K562 (cell line): ENCODE measurements around the gene PLEKHM1. TPM values are rescaled to one million over a fixed set of nuclear protein-coding genes. Genes with fewer than 3 reads are reported as not detected.

Experiments
- ATAC-seq: fragments of 200-7000 bp; cut with Tn5 transposase; 3 replicates; pipeline ENCODE4 v1.9.1; 2020; ENCODE audit warnings: moderate library complexity
- BruUV-seq: library from RNA; stranded (reverse); fragments of 400-500 nt; replicated peaks from 2 replicates; lab custom pipeline; 2021; lab: Mats Ljungman, UMichigan
- CTCF ChIA-PET: fragments of 300-600 bp; formaldehyde crosslinking; extraction: SDS; loops from one replicate; lab custom pipeline; 2021; ENCODE audit warnings: low intra/inter-chr PET ratio; lab: Yijun Ruan, JAX
- POLR2A ChIA-PET: fragments of 300-600, 350-650 bp; sonication (Branson Sonifier 250); formaldehyde crosslinking; extraction: SDS; loops from one replicate; lab custom pipeline; 2021; ENCODE audit warnings: antibody characterized with exemption, inconsistent platforms; lab: Yijun Ruan, JAX
- DNase-seq, 4 experiments: peaks; one replicate each; pipeline versions ENCODE4 v3.0.0 to v3.0.0-alpha.2; 2011 to 2018; ENCODE audit warnings: low spot score in 3 of 4, mixed read lengths in 3 of 4; ENCODE audit errors: extremely low read depth in 1 of 4
- FAIRE-seq: peaks from 2 replicates; lab custom pipeline; 2011; peaks lifted over from hg19 to GRCh38; lab: Jason Lieb, UNC
- H2AFZ ChIP-seq: 2 replicates; pipeline ENCODE4 v1.6.0; 2011; ENCODE audit warnings: low read depth, low read length, control low read depth, inconsistent platforms
- H3K27ac ChIP-seq: fragments of 200-600 bp; 3 replicates; pipeline ENCODE4 v1.8.0; 2011; ENCODE audit warnings: low read depth, mild to moderate bottlenecking, control low read depth, inconsistent platforms, low read length, moderate library complexity, mixed read lengths; ENCODE audit errors: extremely low read depth
- H3K27me3 ChIP-seq, 2 experiments: fragments of 300-600 bp in 1 of 2; 2 replicates in 1 of 2; 3 replicates in 1 of 2; pipeline versions ENCODE4 v1.6.0 to v1.8.0; 2011; ENCODE audit warnings: inconsistent platforms in 2 of 2, low read length in 2 of 2, mild to moderate bottlenecking in 1 of 2, mixed read lengths in 1 of 2, moderate library complexity in 1 of 2; ENCODE audit not compliant: control insufficient read depth in 2 of 2, insufficient read depth in 2 of 2
- H3K36me3 ChIP-seq: fragments of 300-600 bp; 3 replicates; pipeline ENCODE4 v1.8.0; 2011; ENCODE audit warnings: mild to moderate bottlenecking, low read length, inconsistent platforms; ENCODE audit not compliant: control insufficient read depth, insufficient read depth
- H3K4me1 ChIP-seq, 2 experiments: fragments of 200-600 bp in 1 of 2; replicated peaks in 1 of 2; 2 replicates in 1 of 2; 3 replicates in 1 of 2; pipeline versions ENCODE4 v1.5.1 to v1.8.0; 2011; ENCODE audit warnings: inconsistent platforms in 2 of 2, low read length in 2 of 2, mild to moderate bottlenecking in 1 of 2, mixed read lengths in 1 of 2, moderate library complexity in 1 of 2; ENCODE audit not compliant: control insufficient read depth in 2 of 2, insufficient read depth in 2 of 2
- H3K4me2 ChIP-seq: 2 replicates; pipeline ENCODE4 v1.6.1; 2011; ENCODE audit warnings: low read length, control low read depth, inconsistent platforms, mixed read lengths; ENCODE audit not compliant: insufficient read depth
- H3K4me3 ChIP-seq: fragments of 200-600 bp; sonication (generic), shearing (Covaris generic); 2 replicates; pipeline ENCODE4 v1.5.1; 2016; ENCODE audit warnings: control low read depth, inconsistent platforms
- H3K79me2 ChIP-seq: fragments of 200-600 bp; 3 replicates; pipeline ENCODE4 v1.8.0; 2011; ENCODE audit warnings: low read length, inconsistent platforms; ENCODE audit not compliant: control insufficient read depth, insufficient read depth
- H3K9ac ChIP-seq, 2 experiments: 2 replicates each; pipeline versions ENCODE4 v1.6.0 to v1.6.1; 2011; ENCODE audit warnings: low read depth in 2 of 2, low read length in 2 of 2, control low read depth in 1 of 2, inconsistent platforms in 1 of 2, mild to moderate bottlenecking in 1 of 2, mixed read lengths in 1 of 2; ENCODE audit not compliant: insufficient read depth in 1 of 2
- H3K9me1 ChIP-seq: one replicate; pipeline ENCODE4 v1.6.0; 2011; ENCODE audit warnings: inconsistent platforms, mild to moderate bottlenecking, low read length, moderate library complexity; ENCODE audit not compliant: control insufficient read depth, insufficient read depth
- H3K9me3 ChIP-seq: replicated peaks from 2 replicates; pipeline ENCODE4 v1.5.1; 2011; ENCODE audit warnings: low read depth, low read length, inconsistent platforms; ENCODE audit not compliant: control insufficient read depth, insufficient read depth
- H4K20me1 ChIP-seq: replicated peaks from 2 replicates; pipeline ENCODE4 v1.6.1; 2011; ENCODE audit warnings: low read length, inconsistent platforms, mixed read lengths; ENCODE audit not compliant: control insufficient read depth, insufficient read depth
- CBX1 ChIP-seq: sonication (generic); IDR thresholded peaks from 2 replicates; pipeline ENCODE4 v1.6.1; 2016; ENCODE audit warnings: antibody characterized with exemption, low read depth, mild to moderate bottlenecking
- RBM39 ChIP-seq: fragments of 200-400 bp; formaldehyde crosslinking; optimal IDR thresholded peaks from 2 replicates; pipeline ENCODE3; 2018; ENCODE audit warnings: low read depth, low read length
- RFX5 ChIP-seq: IDR thresholded peaks from 2 replicates; pipeline ENCODE4 v1.6.1; 2011; ENCODE audit warnings: low read depth, mild to moderate bottlenecking, improper control_type of control experiment, low read length
- SIN3A ChIP-seq, 2 experiments: fragments of 150-350 bp in 1 of 2; IDR thresholded peaks; 2 replicates each; pipeline ENCODE4 v1.6.1; 2011 to 2016; ENCODE audit warnings: borderline replicate concordance in 2 of 2, low read depth in 2 of 2, low read length in 2 of 2, mild to moderate bottlenecking in 2 of 2, moderate library complexity in 2 of 2; ENCODE audit not compliant: control insufficient read depth in 1 of 2
- WGBS: fragments of 100-300 bp; shearing (Covaris generic); methylation state at CpG from one replicate; pipeline ENCODE4 v1.1.6; 2016; ENCODE audit warnings: low coverage, mixed read lengths; ENCODE audit not compliant: insufficient coverage; ENCODE audit errors: missing lambda C conversion rate; 5-methylcytosine and 5-hydroxymethylcytosine counted together
- in situ Hi-C: fragments of 300-500 bp; cut with MboI; formaldehyde crosslinking; loops from 4 replicates; pipeline ENCODE4 v1.15.0; 2018; ENCODE audit warnings: inconsistent platforms, mixed read lengths
- intact Hi-C: fragments of 100-400 bp; cut with micrococcal nuclease; formaldehyde crosslinking; loops from 2 replicates; pipeline ENCODE4 v1.14.2; 2022
- polyA plus RNA-seq, 8 experiments: library from polyadenylated mRNA; depleted of rRNA in 4 of 8; stranded (reverse) in 5 of 8; unstranded in 3 of 8; fragments of >200 nt; fragmentation: Nextera tagmentation in 2 of 8; fragmentation: Illumina TruSeq in 1 of 8; extraction: Ambion mirVana in 2 of 8; extraction: Trizol in 1 of 8; gene quantifications; 2 replicates each; pipeline versions ENCODE4 v1.2.1 to v1.2.3, GENCODE V29; 2011 to 2014; ENCODE audit warnings: inconsistent platforms in 1 of 8, missing spikeins in 1 of 8
- total RNA-seq, 7 experiments: library from RNA; depleted of rRNA in 6 of 7; stranded (reverse); fragments of >200 nt in 6 of 7; fragmentation: Illumina TruSeq in 2 of 7; extraction: Trizol in 2 of 7; gene quantifications; 2 replicates each; pipeline versions ENCODE4 v1.2.1 to v1.2.3, GENCODE V29; 2011 to 2021; ENCODE audit warnings: low replicate concordance in 1 of 7
- TF ChIP-seq, protein P1 (sequence below), 2 experiments: fragments of 200-800 bp in 1 of 2; sonication (Bioruptor generic) in 1 of 2; sonication (generic) in 1 of 2; formaldehyde crosslinking in 1 of 2; IDR thresholded peaks in 1 of 2; conservative IDR thresholded peaks in 1 of 2; 2 replicates each; pipeline versions ENCODE4 v1.5.0 to v1.6.1; 2016 to 2020; ENCODE audit warnings: missing compliant biosample characterization in 1 of 2, missing genetic modification characterization in 1 of 2, missing genetic modification reagents in 1 of 2

Gene PLEKHM1
- total and polyA plus RNA-seq, 9 of the 15 experiments (the other 6 are each of a cell fraction or from before 2014, with no cell fraction given): 0.13 to 23.3 (median 5.7) TPM

DNA sequence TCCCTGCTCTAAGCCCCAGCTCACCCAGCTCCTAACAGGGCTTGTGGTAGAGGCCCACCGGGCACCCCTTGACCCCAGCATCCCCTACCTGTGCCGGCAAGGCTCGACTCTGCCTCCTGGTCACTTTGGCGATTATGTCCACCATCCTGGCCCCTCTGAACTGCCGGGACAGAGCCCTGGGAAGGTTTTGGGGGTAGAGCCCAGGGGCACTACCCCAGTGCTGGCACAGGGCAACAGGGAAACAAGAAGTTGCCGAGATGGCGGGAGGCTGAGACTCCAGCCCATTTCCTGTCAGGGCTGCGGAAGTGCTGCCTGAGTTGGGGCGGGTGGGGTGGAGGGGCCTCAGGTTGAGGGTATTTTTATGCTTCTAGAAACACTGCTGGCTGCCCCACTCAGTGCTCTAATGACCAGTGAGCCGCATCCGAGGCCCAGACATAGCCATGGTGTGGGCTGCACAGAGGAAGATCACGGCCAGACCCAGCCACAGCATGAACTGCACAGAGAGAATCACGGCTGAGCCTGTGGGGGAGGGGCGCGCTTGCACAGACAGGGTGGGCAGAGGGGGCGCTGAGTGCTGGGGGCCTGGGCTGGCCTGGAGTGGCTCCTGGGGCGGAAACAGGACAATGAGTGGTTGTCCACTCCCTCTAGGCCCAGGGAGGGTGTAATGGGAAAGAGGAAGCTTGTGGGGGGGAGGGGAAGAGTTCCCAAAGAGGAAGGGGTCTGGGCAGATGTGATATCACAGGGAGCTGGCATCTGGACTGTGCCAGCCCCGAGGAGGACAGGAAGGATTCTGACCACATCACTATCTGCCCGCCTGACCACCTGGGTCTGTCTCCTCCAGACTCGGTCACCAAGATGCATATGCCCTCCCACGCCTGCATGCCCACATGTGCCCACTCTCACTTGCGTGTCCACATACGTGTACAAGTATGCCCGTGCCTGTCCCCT lies 80.1 kb downstream of the PLEKHM1 start:
- TF ChIP-seq, protein P1, sequence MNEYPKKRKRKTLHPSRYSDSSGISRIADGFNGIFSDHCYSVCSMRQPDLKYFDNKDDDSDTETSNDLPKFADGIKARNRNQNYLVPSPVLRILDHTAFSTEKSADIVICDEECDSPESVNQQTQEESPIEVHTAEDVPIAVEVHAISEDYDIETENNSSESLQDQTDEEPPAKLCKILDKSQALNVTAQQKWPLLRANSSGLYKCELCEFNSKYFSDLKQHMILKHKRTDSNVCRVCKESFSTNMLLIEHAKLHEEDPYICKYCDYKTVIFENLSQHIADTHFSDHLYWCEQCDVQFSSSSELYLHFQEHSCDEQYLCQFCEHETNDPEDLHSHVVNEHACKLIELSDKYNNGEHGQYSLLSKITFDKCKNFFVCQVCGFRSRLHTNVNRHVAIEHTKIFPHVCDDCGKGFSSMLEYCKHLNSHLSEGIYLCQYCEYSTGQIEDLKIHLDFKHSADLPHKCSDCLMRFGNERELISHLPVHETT (CRISPR knock-in tag; conservative IDR thresholded peaks at IDR 0.05 in 1 of 2, IDR thresholded peaks at IDR 0.05 in 1 of 2): no peak
- no peak for TF ChIP-seq CBX1
- no peak for TF ChIP-seq SIN3A (IDR thresholded peaks at IDR 0.05; ENCODE audit: borderline replicate concordance in 2 of 2, control insufficient read depth in 1 of 2, low read depth in 2 of 2, low read length in 2 of 2)
- no peak for TF ChIP-seq RFX5
- no peak for TF ChIP-seq RBM39
- Histone ChIP-seq H3K36me3 (no peaks in the 10 kb centered on the region), H3K9ac (peak overlapping the region in 1 of 2 experiments; percentile 55; a peak in 1 of 4 replicates), H3K4me1 (peaks cover 0 to 14% of the 10 kb centered on the region in 2 experiments; a peak in 4 of 5 replicates), H3K27ac (no peak overlapping the region), H4K20me1 (peaks cover 5% of the 10 kb centered on the region; the same call in 1 of the 2 replicates), H3K79me2 (no peaks in the 10 kb centered on the region), H3K4me2 (no peak overlapping the region), H3K9me1 (peaks cover 2% of the 10 kb centered on the region), H3K27me3 (no peaks in the 10 kb centered on the region), H2AFZ (no peak overlapping the region), H3K4me3 (no peak overlapping the region), H3K9me3 (no peaks in the 10 kb centered on the region)
- intact Hi-C loops (no loop called here), in situ Hi-C loops (loop anchor here (25.0 kb wide), 1 partner anchor 427 kb away; the partner anchor contains the start of gene SPPL2C)
- ChIA-PET POLR2A (no interaction called here), CTCF (no interaction called here)
- no peak for DNase-seq
- no peak for FAIRE-seq
- 29% methylated on average over 23 of the region's 24 CpGs for WGBS
- ATAC-seq: no peak
- BruUV-seq: no TSS peak
